Suppressor macrophage treated with lipopolysaccharide for 1 hour (primary cell): Measurements from ENCODE around the gene MAPRE3.
"Not testable (repeated sequence)": the region's sequence is repeated elsewhere in the genome, so short reads cannot be mapped to it uniquely, and the experiment has no call there.

Experiments used
- DNase-seq, 3 donors: peaks; one replicate each; pipeline ENCODE4 v3.0.0-alpha.2; 2020 to 2022

MAPRE3 gene

DNA sequence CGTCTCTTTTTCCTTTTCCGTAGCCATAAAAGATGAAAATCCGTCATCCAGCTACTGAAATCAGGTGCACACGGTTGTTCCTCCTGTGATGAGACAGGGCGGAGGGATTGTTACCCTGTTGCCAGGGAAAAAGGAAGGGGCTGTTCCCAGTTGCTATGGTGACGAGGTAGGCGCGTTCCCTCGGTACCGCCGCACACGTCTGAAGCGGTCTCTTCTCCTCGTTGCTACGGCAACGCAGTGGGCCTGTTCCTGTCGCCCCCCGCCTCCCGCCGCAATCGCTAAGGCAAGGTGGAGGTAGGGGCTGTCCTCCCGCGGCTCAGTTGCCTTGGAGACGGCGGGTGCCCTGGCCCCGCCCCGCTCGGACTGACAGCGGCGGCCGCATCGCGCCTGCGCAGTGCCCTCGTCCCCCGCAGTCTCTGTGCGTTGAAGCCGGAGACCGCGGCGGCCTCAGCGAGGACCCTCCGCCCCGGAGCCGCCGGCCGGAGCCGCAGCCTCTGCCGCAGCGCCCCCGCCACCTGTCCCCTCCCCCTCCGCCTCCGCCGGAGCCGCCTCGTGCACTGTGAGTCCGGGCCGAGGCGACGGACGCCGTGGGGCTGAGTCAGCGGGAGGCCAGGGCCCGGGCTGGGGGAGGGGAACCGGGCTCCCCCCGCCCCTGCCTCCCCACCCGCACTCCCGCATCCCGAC is at the start of gene MAPRE3:
MAPRE3 (plus strand) TSS at position 394 of the 684 bp plus-strand sequence. CDS start 51,582 bp downstream, outside the sequence.
- DNase-seq: peak; percentile 78 to 91 (median 86)

DNA sequence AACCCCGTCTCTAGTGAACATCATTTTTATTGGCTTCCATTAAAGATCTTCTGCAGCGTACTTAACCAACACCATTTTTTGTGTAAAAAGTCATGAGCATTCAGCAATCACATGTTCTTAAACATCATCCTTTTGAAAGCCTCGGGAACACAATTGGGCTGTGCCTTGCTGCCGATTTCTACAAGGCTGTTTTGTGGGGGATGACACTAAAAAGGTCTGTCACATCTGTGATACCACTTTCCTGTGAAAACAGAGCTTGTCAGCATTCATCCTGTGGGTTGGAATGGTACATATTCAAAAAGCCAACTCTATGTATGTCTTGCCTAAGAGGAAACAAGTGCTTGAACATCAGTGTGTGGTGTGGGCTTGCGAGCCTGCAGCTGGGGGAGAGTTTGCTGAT is 49.1 kb upstream of the MAPRE3 start:
- DNase-seq: no peak

DNA sequence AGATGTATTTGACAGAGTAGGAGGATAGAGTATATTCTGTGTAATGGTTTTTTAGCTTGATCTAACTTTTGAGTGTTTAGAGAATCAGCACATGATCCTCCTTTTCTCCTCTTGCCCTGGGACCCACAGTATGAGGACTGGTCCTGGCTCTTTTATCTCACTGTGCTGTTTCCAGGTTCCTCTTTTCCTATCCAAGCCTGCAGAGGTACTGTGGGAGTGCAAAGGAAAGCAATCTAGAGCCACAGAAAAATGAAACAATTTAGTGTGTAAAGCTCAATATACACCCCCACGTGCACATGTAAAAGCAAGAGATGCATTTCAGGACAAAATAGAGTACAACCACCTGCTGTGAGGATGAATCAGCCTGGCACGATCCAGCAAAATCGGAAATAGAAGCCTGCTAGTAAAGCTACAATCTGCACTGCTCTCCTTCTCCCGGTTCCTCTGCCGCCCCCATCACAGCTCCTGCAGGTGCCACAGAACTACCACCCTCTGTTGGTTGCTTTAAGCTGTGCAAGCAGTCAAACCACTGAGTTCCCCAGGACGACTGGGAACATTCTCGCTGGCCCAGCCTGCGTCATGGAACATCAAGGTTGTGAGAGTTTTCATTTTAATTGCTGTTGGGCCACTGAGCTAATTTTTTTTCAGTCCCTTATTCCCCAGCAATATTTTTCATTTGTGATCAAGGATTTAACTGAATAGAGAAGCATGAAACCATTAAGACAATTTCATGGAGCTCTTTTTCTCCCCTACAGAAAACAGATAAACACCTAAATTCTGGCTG is 47.8 kb upstream of the MAPRE3 start:
- DNase-seq: peak; percentile 47 to 61 (median 52)

DNA sequence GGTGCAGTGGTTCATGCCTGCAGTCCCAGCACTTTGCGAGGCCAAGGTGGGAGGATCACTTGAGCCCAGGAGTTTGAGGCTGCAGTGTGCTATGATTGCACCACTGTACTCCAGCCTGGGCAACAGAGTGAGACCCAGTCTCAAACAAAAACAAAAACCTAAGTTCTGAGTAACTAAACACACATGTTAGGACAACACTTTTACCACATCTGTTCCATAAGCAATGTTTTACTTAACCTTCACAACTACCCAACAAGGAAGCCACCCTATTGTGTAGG is 47.3 kb upstream of the MAPRE3 start:
- DNase-seq: not testable (repeated sequence)

DNA sequence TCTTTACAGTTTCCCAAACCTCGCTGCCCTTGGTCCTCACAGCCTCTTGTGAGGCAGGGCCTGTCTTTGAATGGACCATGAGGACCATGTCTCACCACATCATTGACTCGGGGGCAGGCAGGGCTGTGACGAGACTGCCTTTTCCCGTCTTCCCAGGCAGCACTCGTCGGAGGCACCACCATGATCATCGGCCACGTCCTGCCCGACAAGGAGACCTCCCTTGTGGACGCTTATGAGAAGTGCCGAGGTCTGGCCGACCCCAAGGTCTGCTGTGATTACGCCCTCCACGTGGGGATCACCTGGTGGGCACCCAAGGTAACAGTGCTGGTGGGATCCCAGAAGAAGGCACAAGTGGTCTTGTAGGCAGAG is 45.7 kb upstream of the MAPRE3 start:
- DNase-seq: no peak

DNA sequence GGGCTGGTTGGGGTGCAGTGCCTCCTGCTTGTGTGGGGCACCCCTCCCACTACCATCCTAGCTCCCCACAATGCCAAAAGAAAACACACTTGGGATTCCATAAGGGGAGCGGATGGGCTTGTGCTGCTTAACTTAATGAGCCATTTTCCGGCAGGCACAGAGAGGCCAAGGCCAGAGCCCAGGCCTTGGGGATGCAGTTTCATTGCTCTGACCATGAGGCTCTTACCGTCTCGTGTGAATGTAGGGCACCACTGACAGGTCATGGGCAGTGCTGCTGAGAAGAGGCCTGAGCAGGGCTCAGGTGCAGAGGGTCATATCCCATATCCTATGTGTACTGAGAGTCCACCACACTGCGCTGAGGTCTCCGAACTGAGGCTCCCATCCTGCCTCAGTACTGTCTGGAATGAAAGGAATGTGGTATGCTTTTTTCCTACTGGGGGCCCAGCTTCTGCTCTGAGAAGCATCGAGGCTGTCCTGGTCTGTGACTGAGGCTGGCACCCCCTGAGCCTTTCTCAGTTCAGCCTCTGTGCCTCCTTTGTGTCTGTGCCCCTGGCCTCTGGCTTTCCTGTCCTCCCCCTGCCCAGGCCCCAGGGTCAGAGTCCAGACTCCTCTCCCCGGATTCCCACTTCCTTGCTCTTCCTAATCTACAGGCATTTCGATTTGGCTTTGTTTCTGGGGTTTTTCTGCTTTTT is 45.2 kb upstream of the MAPRE3 start:
- no peak for DNase-seq

DNA sequence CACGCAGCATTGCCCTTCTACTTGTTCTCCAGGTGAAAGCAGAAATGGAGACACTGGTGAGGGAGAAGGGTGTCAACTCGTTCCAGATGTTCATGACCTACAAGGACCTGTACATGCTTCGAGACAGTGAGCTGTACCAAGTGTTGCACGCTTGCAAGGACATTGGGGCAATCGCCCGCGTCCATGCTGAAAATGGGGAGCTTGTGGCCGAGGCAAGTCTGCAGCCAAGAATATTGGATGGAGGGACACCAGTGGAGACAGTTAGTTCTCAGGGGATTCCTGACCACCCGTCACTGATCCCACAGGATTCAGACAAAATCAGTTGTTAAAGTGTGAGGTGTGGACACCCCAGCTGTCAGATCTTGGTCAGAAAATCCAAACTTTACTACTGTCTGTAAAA is 43.2 kb upstream of the MAPRE3 start:
- no peak for DNase-seq

DNA sequence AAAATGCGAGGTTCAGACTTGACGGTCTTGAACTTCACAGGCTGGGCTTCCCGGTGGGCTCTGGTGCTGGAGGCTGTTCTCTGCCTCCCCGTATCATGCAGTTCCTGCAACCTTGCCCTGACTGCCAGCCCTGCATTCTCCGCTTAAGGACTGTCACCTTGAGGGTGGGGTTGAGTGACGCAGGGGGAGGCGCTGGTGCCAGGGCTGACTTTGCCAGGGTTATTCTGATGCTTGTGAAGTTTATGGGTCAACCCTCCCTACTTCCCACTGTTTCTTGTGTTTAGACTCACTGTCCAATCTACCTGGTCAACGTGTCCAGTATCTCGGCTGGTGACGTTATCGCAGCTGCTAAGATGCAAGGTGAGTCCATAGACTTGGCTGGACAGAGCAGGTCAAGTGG is 37.5 kb upstream of the MAPRE3 start:
- no peak for DNase-seq

DNA sequence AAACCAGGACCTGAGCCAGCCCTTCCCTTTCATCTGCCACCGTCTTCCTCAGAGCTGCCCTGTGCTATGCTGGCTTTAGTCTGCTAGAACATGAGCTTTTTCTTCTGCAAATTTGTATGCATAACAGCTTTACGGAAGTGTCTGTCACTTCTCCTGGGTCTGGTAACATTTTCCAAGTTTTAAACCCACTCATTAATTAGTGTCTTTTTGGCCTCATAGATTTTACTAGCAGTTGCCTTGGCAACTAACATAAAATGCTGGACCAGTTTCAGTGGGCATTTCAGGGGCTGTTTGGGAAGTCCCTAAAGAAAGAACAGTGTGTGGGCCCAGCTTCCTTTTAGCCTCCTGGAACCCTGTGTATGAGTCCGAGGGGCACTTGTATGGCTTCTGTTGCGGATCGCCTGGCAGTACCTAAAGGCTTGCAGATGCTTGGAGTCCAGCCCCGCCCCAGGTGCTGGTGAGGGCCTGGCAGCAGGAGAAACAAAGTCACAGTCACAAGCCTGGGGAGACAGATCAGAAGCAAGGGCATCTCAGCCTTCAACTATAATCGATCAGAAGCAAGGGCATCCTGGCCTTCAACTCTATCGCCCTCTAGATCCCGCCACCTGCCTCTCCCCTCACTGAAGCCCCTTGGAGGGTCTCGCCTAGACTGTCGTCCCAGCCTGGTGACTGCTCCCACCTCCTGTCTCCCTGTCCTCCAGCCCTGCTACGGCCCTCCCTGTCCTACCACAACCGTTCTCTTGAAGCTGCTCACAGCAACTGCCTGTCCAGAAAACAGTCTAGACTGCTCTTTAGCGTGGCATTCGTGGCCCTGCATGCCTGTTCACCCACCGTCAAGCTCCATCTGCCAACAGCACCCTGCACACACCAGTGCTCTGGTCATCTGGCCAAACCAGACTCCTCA is 36.8 kb upstream of the MAPRE3 start:
- no peak for DNase-seq

DNA sequence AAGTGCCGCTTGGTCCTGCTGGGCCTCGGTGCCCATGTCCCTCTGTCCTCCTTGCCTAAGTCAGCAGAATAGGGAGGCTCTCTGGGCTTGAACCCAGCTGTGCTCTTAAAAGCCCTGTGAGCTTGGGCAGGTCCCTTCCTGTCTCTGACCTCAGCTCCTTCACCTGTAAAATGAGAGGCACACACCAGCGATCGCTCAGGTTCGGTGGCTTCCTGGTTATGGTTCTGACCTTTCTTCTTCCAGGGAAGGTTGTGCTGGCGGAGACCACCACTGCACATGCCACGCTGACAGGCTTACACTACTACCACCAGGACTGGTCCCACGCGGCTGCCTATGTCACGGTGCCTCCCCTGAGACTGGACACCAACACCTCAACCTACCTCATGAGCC is 36.1 kb upstream of the MAPRE3 start:
- no peak for DNase-seq

DNA sequence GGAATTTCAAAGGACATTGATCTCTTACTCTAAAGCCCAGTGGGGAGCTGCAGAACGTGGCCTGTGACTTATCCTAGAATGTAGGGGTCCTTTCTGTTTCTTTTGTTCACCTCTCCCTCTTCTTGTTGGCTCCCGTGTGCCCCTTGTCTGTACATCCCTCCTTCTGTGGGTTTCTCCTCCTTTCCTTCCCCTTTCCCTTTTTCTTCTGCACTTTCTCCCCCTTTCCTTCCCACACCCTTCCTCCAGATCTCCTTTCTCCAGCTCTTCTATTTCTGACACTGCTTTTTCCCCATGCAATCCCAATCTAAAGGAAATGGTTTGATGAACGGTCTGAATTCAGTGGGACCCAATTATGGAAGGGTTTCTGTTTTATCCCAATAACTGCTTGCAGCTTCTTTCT is 35.5 kb upstream of the MAPRE3 start:
- no peak for DNase-seq

DNA sequence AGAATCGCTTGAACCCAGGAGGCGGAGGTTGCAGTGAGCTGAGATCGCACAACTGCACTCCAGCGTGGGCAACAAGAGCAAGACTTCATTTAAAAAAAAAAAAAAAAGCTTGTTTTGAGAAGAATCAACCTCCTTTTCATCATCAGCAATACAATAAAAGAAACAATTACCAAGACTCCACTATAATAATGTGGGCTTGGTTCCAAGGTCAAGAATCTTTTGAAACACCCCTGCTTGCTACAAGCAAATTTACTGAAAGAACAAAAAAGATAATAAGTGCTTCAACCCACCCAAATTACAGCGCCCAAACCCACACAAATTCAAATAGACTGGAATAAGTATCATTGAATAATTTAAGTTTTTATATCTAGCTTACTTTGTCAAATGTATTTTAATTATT is 33.6 kb upstream of the MAPRE3 start:
- DNase-seq: no peak

DNA sequence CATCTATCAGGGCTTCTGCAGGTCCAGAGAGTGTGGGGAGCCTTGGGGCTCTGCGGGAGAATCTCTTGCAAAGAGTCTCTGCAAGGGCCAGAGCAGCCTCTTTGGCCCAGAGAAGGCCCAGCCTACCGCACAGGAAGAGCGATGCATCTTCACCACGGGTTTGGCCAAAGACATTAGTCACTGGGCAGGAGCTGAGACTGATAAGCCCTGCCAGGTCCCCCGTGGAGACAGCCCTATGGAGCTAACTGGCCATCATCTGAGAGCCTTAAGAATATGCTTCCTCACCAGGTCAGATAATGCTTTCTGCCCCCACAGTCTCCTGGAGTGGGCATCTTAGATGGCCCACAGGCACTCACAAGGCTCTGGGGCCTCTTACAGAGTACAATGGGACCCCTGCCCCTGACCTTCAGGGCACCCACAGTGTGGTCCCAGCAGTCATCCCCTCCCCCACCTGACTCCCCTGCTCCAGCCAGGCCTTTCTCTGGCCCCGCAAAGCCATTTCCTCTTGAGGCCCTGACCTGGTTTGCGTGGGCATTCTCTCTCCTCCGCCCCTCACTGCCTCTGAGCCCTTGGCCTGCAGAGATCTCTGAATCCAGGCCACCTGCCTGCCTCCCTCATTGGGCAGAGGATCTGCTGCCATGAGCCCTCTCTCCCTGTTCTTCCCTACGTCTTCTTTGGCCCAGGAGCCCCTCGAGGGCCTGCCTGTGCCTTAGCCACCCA is 31.9 kb upstream of the MAPRE3 start:
- DNase-seq: no peak

DNA sequence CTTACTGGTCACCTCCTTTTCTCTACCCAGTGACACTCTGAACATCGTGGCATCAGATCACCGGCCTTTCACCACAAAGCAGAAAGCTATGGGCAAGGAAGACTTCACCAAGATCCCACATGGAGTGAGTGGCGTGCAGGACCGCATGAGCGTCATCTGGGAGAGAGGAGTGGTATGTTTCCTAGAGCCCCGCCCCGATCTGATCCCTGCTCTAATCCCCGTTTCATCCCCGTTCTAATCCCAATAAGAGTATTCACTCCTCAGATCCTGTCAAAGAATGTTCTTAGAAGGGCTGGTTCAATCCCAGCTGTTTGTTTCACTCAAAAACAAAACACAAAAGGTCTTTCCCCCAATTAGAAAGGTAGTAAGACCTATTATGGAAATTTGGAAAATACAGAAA is 30.4 kb upstream of the MAPRE3 start:
- DNase-seq: no peak

DNA sequence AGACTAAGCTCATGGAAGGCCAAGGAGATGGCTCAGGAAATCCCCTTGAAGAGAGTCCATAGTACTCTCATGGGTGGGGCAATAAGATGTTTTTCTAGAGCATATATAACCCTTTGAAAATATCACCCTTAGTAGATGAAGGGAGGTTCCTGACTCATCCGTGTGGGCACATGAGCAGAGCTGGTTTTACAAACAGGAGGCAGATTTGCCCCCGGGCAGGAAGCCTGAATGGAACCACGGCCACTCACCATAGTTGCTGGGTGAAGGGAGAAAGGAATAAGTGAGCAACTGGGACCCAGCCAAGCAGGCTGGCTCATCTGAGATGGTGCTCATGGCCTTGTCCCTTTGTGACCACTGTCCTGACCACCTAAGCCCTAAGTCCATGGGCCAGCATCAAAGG is 29.0 kb upstream of the MAPRE3 start:
- DNase-seq: peak in 2 of 3 donors; percentile 12 to 22

DNA sequence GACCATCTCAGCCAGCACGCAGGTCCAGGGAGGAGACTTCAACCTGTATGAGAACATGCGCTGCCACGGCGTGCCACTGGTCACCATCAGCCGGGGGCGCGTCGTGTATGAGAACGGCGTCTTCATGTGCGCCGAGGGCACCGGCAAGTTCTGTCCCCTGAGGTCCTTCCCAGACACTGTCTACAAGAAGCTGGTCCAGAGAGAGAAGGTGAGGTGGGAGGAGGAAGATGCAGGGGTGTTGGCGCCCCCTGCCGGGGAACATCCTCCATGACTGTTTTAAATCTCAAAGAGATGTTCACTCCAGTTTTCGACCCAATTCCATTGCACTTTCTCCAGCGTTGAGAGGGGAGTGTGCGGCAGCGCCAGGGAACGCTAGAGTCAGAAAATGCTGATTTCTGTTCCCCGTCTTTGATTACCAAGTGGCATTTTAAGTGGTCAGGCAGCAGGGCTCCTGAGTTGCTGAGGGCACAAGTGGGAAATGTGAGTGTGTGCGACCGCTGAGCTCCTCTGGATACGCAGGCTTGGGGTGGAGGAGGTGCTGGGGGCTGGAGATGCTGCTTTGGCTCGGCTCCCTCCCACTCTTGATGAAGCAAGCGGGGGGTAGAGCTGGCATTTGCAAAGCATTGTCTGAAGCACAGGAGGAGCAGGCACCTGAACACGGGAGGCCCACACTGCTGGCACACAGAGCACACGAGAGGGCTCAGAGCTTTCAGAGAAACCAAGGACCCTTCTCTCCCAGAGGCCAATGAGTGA is 27.7 kb upstream of the MAPRE3 start:
- DNase-seq: peak; percentile 66 to 82 (median 77)

DNA sequence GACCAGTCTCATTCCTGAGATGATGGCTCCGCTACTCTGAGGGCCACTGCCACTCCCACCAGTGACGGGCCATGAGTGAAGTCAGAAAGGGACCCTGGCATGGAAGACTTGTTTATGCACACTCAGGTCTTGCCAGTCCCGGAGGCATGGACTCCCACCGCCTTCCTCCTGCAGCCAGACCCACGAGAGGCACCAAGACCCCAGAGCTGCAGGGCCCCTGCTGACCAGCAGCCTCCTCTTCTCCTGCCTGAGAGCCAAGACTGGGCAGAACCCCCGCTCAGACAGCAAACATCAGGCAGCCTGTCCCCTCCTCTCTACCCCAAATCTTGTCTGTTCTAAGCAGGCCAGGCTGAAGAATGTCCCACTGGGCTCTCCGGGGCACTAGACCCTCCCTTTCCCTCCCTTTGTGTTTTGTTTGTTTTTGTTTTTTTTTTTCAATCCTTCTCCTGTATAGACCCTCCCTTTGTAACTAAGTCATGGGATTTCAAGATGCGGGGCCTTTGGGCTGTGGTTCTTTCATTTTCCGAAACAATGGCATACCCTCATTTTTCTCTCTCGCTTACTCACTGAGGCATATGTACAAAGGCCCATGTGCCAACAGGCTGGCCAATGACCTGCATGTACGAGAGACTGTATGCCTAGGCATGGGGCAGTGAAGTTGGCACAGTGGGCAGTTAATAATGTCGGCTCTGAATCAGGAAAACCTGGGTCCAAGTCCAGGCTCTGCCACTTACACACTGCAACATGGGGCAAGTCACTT is 24.3 kb upstream of the MAPRE3 start:
- DNase-seq: no peak

DNA sequence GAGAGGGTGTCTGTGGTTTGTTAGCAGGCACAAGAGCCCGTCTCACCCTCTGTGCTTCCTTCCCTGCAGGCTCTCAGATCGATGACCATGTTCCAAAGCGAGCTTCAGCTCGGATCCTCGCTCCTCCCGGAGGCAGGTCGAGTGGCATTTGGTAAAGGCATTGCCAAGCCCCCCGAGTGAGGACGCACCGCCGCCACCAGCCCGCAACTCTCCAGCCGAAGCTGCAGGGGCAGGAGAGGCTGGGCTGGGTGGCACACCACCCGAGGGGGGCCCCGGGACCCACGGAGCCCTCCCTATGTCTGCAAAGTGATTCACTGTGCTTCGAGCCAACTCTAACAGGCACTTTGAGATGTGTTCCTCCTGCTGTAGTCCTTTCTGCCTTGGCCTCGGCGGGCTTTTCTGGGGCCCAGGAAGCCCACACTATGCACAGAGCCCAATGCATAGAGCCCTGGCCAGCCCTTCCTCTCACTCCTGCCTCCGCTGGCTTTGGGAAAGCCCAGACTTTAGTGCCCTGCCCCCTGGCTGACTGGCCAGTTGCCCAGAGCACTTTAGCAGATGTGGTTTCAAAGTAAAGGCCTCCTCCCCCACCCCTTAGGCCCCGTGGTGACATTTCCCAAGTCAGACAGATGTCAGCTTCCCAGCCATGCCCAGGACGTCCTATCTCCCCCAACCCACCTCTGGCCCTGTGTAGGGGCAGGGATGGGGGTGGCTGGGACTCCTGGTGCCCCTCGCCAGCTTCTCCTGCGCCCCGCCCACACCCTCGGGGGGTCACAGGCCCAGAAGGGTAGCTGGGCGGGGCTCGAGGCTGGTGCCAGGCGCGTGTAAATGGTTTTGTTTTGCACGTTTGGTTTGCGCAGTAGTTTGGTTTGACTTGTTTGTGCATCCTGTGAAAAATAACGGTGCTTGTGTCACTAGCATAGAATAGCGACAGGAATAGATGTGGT is 23.3 kb upstream of the MAPRE3 start:
- peak; percentile 68 to 83 (median 72) for DNase-seq

DNA sequence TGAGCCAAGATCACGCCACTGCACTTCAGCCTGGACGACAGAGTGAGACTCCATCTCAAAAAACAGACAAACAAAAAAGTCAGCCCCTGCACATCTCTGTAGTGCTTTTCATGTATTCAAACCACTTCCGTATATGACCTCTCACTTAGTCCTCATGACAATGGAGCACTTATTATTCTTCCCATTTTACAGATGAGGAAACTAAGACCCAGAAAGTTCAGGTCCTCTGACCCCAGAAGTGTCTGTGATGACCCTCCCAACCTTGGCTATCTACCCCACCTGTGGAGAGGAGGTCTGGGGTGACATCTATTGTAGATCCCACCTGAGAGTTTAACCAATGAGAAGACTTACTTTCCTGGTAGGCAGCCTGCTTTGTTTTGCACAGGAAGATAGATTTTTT is 21.6 kb upstream of the MAPRE3 start:
- no peak for DNase-seq

DNA sequence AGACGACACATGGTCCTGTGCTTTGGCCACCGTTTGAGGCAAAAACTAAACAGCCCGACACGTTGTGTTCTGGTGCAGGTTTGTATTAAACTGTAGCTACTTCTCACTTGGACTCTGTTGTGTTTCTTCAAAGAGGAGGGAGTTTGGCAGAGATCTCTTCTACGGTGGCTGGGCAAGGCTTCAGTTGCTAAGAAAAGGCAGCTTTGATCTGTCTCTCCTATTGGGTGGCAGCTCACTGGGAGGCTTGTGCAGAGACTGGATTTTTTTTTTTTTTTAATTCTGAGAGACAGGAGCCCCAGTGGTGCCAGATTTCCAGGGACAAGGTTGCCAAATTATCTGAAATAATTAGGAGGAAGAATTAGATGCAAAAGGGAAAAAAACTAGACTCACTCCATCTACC is 20.2 kb upstream of the MAPRE3 start:
- DNase-seq: no peak
